Stimulated activated CD8-positive, alpha-beta memory T cell treated with anti-CD3 and anti-CD28 coated beads, Interleukin-7, amount 100 ng/mL, for 1 hour (primary cell): ENCODE measurements around the gene GNG7.
"Not testable (repeated sequence)": the region's sequence is repeated elsewhere in the genome, so short reads cannot be mapped to it uniquely, and the experiment has no call there.

Source experiments
- DNase-seq, 2 donors: peaks; one replicate each; pipeline ENCODE4 v3.0.0-alpha.2; 2020; ENCODE audit warnings: low read depth in 2 of 2

Gene GNG7

DNA sequence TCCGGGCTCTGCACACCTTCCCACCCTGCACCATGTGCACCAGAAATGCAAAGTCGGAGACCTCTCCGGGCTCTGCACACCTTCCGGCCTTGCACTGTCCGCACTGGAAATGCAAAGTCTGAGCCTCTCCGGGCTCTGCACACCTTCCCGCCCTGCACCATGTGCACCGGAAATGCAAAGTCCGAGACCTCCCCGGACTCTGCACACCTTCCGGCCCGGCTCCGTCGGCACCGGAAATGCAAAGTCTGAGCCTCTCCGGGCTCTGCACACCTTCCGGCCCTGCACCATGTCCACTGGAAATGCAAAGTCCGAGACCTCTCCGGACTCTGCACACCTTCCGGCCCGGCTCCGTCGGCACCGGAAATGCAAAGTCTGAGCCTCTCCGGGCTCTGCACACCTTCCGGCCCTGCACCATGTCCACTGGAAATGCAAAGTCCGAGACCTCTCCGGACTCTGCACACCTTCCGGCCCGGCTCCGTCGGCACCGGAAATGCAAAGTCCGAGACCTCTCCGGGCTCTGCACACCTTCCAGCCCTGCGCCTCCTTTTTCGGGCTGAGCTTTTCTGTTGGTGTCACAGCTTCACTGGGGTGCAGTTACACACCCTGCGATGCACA lies 59.3 kb downstream of the GNG7 start:
- DNase-seq = not testable (repeated sequence)

DNA sequence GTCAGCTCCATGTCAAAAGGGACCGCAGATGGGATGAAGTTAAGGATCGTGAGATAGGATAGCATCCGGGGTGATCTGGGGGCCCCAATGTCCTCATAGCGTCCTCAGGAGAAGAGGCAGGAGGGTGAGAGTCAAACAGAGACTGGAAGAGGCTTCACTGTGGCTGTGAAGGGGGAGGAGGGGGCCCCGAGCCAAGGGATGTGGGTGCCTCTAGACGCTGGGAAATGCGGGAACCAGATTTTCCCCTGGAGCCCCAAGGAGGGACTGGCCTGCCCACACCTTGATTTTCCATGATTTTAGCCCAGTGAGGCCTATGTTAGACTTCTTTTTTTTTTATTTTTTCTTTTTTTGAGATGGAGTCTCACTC lies 61.2 kb downstream of the GNG7 start:
- no peak for DNase-seq

DNA sequence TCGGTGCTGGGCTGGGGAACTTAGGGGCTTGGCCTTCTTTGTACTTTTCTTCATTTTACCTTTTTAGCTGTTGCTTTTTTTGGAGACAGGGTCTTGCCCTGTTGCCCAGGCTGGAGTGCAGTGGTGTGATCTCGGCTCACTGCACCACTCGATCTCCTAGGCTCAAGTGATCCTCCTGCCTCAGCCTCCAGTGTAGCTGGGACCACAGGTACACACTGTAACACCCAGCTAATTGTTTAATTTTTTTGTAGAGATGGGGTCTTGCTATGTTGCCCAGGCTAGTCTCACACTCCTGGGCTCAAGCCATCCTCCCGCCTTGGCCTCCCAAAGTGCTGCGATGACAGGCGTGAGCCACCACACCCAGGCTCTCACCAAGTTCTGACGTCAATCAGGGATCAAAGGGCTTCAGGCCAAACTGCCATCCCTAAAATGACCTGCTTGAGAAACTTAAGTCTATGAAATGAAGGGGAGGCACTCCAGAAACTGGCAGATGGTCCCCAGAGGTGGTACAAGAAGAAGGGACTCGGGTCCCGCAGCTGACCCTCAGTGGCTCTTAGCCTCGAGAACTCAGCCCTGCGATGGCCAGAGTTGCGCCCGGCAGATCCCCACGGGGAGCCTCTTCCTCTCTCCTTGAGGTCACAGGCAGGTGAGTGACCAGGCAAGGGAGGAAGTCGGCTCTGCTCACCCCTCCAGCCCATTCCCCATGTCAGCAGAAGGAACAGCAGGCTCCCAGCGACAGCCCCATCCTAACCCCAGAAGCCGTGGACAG lies 61.7 kb downstream of the GNG7 start:
- DNase-seq = no peak

DNA sequence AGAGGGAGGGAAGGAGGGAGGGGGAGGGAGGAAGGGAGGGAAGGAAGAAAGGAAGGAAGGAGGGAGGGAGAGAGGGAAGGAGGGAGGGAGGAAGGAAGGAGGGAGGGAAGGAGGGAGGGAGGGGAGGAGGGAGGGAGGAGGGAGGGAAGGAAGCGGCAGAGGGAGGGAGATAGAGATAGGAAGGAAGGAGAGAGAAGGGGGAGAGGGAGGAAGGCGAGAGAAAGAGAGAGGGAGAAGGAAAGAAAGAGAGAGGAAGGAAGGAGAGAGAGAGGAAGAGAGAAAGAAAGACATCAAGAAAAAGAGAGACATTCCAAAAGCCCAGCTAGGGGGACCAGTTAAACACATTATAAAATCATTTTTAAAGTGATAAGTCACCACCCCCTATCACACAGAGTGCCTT lies 62.5 kb downstream of the GNG7 start:
- no peak for DNase-seq

DNA sequence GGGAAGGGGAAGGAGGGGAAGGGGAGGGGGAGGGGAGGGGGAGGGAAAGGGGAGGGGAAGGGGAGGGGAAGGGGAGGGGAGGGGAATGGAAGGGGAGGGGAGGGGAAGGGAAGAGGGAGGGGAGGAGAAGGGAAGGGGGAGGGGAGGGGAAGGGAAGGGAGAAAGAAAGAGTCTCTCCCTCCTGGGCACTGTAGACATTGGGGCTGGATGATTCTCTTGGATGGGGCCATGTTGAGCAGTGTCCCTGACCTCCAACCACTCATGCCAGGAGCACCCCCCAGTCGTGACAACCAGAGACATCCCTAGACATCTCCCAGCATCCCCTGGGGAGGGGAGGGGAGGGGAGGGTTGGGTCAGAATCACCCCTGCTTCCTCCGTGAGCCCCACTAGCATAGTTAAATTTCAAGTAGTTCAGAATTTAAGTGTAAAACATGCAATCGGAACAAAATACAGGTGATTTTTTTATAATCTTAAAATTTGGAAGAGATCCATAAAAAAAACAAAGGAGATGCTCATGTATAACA lies 64.0 kb downstream of the GNG7 start:
- no peak for DNase-seq

DNA sequence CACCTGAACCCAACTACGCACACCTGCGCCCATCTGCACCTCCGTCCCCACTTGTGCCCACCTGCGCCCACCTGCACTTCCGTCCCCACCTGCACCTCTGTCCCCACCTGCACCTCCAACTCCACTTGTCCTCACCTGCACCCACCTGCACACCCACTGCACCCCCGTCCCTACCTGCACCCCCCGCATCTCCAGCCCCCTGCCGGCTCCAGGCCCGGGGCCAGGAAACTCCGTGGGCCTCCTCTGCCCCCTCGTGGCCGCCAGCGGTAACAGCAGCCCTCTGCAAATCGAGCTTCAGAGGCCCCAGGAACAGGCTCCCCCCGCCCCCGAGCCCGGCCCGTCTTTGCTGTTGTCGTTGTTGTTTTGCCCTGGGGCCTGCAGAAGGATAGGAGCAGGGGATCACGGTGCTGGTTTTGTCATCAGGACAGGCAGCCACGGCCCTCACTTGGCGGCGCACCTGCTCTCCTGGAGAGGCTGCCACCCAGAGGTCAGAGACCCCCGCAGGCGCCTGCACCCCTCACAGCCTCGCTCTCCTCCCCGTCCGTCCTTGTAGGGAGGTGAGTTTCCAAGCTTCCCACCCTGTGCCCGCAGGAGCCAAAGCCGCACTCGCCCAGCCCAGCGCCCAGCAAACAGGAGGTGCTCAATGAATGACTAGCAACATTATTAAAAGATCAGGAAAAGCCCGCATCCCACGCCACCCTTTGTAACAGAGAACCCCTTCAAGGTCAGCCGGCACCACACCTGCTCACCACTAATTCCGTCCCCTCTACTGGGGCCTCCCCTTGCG lies 65.4 kb downstream of the GNG7 start:
- peak; percentile 52 to 63 for DNase-seq

DNA sequence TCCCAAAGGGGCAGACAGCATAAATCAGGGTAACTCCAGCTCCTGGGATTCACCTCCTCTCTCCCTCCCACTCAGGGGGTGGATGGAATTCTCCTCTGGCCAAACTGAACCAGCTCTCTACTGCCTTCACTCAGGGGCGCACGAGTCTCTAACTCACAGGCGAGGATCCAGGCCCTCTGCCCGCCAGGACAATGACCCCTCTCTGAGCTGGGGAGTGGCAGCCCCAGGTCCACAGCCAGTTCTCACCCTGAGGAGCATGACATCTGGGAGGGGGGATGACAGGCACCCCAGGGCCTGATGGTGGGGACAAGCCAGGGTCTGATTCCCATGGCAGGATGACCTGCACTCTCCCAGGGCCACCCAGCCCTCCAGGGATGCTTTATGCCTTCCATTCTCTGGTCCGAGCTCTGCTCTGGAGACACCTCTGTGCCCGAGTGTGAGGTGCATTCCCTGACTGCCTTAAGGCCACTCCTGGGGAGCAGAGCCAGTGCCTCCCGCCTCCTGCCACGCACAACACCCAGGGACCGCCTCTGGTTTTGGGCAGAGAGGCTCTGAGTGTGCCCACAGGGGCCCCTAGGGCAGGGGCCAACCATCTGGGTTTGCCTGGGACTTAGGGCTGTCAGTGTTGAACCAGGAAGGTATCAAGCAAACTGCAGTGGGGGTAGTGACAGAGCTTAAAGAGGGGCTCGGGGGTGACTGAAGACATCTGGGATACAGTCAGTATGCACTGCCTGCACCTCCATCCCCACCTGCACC lies 66.2 kb downstream of the GNG7 start:
- DNase-seq = no peak

DNA sequence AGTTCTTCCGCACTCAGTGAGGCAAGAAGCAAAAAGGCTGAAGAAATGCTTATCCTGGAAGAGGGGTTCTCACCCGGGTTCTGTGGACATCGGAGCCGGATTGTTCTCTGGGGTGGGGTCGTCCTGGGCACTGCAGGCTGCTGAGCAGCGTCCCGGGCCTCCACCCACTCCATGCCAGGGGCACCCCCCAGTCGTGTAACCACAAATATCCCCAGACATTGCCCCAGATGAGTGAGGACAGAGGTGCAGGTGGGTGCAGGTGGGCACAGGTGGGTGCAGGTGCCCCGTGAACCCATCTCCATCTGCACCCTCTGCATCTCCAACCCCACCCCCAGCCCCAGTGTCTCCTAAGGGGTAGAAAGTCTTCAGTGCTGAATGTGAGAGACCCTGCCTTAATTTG lies 67.5 kb downstream of the GNG7 start:
- DNase-seq = no peak

DNA sequence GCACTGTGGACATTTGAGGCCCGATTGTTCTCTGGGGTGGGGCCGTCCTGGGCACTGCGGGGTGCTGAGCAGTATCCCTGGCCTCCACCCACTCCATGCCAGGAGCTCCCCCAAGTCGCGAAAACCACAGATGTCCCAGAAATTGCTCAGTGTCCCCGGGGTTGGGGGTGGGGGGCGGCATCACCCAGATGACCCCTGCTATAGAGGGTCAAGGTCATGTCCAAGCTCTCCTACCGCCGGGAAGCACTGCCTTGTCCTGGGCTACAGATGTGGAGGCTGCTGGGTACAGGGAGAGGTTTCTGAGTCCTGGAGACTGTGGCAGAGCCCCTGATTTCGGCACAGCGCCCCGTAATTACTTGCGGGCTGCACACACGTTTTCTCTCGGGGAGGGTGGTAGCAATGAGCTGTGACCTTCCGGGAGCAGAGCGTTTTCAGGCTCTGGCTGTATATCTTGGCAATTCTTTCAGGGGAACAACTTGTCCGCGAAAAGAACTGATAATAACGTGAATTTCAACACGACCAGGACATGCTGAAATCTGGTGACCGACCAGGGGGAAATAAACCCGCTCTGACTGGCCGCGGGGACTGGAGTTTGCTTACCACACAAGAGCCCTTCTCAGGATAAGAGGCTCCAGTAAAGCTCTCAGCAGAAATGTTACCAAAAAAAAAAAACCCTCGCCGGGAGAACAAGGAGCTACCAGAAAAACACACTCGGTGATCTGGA lies 68.1 kb downstream of the GNG7 start:
- DNase-seq = no peak

DNA sequence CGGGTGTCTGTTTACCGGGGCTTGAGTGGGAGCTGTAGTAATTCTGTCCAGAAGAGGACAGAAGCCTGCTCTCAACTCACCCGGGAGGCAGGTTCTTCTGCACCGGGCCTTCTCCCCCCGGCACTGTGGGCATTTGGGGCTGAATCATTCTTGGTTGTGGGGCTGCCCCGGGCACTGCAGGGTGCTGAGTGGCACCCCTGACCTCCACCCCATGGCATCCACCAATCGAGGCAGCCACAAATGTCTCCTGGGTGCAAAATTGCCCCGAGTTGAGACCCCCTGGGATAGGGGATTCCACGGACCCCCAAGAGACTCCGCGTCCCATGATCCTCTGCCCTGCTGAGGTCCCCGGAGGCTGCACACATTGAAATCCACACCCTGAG lies 68.8 kb downstream of the GNG7 start:
- DNase-seq = no peak

DNA sequence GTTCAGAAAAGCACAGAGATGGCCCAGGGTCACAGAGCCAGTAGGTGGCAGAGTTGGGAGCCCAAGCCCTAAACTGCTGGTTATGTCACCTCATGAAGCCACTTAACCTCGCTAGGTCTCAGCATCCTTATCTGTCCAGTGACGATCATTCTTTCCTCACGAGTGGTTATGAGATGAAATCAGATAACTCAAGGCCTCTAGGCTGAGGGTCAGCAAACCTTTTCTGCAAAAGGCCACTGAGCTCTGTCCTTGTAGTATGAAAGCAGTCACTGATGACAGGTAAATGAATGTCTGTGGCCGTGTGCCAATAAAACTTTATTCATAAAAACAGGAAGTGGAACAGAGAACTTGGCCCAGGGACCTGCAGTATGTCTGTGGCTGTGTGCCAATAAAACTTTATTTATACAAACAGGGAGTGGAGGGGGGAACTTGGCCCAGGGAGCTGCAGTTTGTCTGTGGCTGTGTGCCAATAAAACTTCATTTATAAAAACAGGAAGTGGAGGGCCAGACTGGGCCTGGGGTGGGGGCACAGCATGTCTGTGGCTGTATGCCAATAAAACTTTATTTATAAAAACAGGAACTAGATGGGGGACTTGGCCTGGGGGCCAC lies 71.2 kb downstream of the GNG7 start:
- no peak for DNase-seq

DNA sequence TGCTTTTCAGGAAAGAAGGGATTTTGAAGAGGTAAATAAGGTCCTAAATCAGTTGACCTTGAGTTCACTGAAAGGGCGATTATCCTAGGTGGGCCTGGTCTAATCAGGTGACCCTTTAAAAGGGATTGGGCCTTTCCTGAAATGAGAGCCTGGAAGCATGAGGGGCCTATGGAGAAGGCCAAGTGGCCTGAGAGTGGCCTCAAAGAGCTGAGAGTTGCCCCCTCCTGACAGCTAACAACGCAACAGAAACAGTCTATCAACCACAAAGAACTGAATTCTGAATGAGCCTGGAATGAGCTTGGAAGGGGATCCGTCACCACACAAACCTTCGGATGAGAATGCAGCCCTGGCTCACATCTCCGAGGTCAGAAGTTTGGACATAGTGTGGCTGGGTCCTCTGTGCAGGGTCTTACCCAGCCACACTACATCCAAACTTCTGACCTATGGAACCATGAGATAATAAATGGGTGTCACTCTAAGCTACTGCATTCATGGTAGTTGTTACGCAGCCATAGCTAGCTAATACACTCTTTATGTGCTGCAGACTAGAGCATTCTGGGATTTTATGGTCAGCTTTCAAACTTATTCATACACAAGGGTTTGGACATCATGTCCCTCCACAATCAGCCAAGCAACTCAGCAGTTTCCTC lies 72.0 kb downstream of the GNG7 start:
- DNase-seq = no peak

DNA sequence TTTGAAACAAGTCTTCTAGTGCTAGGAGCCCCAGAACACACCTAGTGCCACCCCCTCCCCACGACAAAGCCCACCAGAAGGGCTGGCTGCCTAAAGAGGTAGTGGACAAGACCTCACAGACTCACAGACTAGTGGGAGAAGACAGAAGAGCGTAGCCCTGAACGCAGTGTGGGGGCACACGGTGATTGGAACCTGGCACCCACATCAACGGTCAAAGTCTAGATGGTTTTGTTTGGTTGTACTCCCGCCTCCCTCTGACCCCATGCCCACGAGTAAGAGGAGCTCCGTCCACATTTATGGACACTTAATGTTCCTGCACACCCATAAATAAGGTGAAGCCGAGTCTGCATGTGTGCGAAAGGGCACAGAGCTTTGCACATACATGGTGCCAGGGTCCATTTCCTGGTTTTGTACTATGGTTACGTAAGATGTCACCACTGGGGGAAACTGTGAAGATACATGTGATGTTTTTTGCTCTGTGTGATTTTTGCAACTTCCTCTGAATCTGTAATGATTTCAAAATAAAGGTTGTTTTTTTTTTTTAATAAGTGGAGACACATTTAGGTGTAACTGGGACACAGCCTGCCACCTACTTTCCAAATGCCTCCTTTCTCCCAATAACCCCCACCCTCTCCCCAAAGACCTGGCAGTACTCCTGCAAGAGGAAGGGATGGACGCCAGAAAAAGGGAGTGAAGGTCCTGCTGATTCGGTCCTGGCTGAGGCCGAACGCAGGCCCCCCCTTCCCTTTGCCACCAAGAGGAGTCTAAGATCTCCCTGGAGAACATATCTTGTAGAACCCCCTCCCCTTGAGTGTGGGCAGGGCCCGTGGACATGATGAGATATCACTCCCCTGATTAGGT lies 72.8 kb downstream of the GNG7 start:
- DNase-seq = no peak

DNA sequence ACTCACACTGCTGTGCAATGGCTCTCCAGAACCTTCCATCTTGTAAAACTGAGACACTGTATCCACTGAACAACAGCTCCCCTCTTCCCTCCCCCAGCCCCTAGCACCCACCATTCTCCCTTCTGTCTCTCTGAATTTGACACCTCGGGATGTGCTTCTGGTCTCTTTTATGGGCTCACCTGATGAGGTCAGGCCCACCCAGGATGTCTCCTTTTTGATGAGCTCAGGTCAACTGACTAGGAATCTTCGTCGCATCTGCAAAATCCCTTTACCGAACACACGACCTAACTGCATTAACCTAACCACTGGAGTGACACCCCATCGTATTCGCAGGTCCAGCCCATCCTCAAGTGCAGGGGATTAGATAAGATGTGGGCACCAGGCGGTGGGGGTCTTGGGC lies 73.9 kb downstream of the GNG7 start:
- no peak for DNase-seq

DNA sequence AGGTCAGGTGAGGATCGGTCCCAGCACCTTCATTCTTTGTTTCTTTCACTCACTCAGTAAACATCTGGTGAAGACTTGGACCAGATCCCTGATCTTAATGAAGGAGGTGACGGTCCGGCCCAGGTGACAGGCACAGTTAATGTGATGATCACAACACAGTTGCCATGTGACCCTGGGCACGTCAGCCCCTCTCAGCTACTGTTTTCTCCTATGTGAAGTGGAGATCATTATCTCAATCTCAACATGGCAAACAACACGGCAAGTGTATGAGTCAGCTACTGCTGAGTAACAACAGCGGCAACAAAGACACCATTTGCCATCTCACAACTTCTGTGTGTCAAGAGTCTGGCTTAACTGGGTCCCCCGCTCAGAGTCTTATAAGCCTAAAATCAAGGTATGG lies 74.6 kb downstream of the GNG7 start:
- DNase-seq = no peak

DNA sequence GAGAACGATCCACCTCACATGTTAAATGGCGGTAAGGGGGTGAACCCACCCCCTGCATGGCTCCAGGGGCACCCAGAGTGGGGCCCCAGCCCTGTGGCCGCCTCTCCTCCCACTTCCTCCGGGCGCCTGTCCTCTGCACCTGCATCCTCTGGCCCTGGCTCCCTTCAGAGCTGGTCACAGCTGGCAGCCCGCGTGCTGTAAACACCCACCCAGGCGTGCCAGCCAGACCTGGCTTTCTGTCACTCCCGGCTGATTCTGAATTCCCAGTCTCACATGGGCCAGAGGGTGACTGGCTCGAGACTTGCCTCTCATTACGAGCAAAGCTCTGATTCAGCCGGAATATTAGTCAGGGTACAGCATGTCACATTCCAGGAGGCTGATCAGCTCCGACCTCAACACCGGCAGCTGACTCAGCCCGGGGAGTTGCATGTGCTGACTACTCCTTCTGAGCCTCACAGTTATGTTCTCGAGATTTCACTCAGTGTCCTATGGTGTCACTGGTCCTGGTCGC lies 75.1 kb downstream of the GNG7 start:
- no peak for DNase-seq

DNA sequence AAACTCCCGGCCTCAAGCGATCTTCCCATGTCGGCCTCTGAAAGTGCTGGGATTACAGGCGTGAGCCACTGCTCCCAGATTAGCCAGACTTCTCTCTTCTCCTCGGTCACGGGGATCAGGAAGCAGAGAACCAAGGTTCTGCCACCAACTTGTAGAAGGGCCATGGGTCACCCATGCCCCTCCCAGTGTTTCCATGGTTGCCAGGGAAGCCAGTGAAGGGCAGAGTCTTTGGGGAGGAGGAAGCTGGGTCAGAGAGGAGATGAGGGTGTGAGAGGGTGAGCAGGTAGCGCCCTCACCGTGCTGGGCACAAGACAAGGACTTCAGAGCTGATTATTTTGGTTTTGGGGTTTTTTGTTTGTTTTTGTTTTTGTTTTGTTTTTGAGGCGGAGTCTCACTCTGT lies 77.1 kb downstream of the GNG7 start:
- DNase-seq = no peak

DNA sequence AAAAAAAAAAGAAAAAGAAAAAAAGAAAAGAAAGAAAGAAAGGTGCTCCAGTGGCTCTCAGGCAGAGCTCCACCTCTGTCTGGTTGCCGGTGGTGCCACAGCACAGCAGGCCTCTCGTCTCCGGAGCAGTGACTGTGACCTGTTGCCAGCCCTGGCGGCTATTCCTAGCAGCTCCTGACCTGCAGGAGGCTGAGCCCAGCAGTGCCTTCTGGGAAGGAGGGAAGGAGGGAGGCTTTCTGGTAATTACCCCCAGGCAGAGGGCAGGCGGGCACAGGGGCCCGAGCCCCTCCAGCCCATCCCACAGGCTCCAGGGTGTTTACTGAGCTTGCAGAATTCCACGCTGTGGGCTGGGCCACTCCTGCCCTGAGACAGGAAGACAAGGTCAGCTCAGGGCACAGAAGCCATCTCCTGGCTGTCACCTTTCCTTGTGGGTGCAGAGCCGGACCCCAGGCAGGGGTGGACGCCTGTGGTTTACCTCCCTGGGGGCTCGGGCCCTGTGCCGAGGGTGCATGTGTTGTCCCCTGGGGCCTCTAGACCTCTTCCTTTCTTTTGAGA lies 77.9 kb downstream of the GNG7 start:
- DNase-seq = no peak

DNA sequence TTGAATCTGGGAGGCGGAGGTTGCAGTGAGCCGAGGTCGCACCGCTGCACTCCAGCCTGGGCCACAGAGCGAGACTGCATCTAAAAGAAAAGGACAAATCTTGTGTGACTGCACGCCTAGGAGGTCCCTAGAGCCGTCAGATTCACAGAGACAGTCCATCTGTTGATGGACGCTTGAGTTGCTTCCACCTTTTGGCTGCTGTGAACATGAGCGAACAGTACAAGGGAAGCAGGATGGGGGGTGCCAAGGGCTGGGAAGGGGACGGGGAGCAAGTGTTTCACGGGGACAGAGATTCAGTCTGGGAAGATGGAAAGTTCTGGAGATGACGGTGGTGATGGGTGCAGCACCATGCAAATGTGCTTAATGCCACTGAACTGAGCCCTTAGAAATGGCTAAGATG lies 78.7 kb downstream of the GNG7 start:
- no peak for DNase-seq
